Ovary (tissue), 9 donors: ENCODE data around the gene RPSA. TPM values are rescaled to one million over a fixed set of nuclear protein-coding genes. Genes with fewer than 3 reads are reported as not detected.

Experiments
- DNase-seq, 5 donors: peaks; one replicate each; pipeline ENCODE4 v3.0.0-alpha.2; 2019 to 2020
- H3K27ac ChIP-seq, 2 donors: fragments of 200-600 bp; one replicate each; pipeline versions ENCODE4 v1.5.1 to v1.8.0; 2019 to 2022
- H3K27me3 ChIP-seq: fragments of 200-600 bp; one replicate; pipeline ENCODE4 v1.8.0; 2022
- H3K36me3 ChIP-seq: fragments of 200-600 bp; sonication (generic); one replicate; pipeline ENCODE4 v1.5.1; 2019
- H3K4me1 ChIP-seq: one replicate; pipeline ENCODE4 v1.8.1; 2013; ENCODE audit warnings: mild to moderate bottlenecking, moderate library complexity; ENCODE audit not compliant: insufficient read depth
- H3K4me3 ChIP-seq: fragments of 200-600 bp; sonication (generic); one replicate; pipeline ENCODE4 v1.5.1; 2017
- H3K9me3 ChIP-seq, 2 donors: fragments of 200-600 bp in 1 of 2; sonication (generic) in 1 of 2; one replicate each; pipeline versions ENCODE4 v1.5.1 to v1.8.1; 2013 to 2019; ENCODE audit warnings: mild to moderate bottlenecking in 1 of 2, moderate library complexity in 1 of 2
- CTCF ChIP-seq, 3 donors: fragments of 450-650 bp in 2 of 3; fragments of 200-600 bp in 1 of 3; IDR thresholded peaks; one replicate each; pipeline versions ENCODE4 v1.5.1 to v1.8.0; 2016 to 2022; ENCODE audit warnings: antibody characterized with exemption in 3 of 3, mild to moderate bottlenecking in 1 of 3
- EP300 ChIP-seq: sonication (generic); formaldehyde crosslinking; IDR thresholded peaks from one replicate; pipeline ENCODE4 v1.6.1; 2017; ENCODE audit warnings: antibody characterized with exemption
- POLR2A ChIP-seq: fragments of 450-650 bp; IDR thresholded peaks from one replicate; pipeline ENCODE4 v1.6.1; 2017; ENCODE audit warnings: antibody characterized with exemption, mild to moderate bottlenecking, moderate library complexity
- WGBS, 3 donors: extraction: QIAGEN DNeasy Blood & Tissue Kit in 1 of 3; methylation state at CpG; one replicate each; pipeline versions ENCODE4 v1.1.5 to v1.1.7; 2013 to 2017; 5-methylcytosine and 5-hydroxymethylcytosine counted together
- intact Hi-C, 4 donors: fragments of 100-400 bp; cut with DNase I; formaldehyde crosslinking; loops; one replicate each; pipeline versions ENCODE4 v1.11.0 to v1.15.1; 2022 to 2023
- polyA plus RNA-seq, 2 donors: library from polyadenylated mRNA; stranded (reverse); fragments of 200-250 nt in 1 of 2; fragments of 350-450 nt in 1 of 2; fragmentation: Illumina TruSeq in 1 of 2; extraction: RNeasy Lipid Tissue Mini Kit (QIAGEN cat#74804) in 1 of 2; gene quantifications; one replicate each; pipeline ENCODE4 v1.2.3, GENCODE V29; 2013 to 2014
- total RNA-seq, 7 donors: library from RNA; depleted of rRNA in 2 of 7; stranded (reverse); fragments of >200 nt in 2 of 7; fragmentation: NEBNext Ultra II Directional in 3 of 7; extraction: Animal tissue kit (Norgen Biotek cat#: 25700) in 3 of 7; gene quantifications; one replicate each; pipeline versions ENCODE4 v1.1.0 to v1.2.4, GENCODE V29; 2016 to 2023
- donor health status: DM: no; HTN: no; CAD: no; lungs with moderate emphysema.
- donor health status: DM: no; HTN: no; CAD: no.
- donor health status: Bipolar disorder and iron deficiency.
- donor health status: DM: yes; HTN: yes; CAD: no.
- donor health status: DM: no; HTN: no; CAD: no.
- donor health status: DM: yes; HTN: yes; CAD: no.

Gene RPSA
- total and polyA plus RNA-seq, 9 donors, result 1,337 to 2,779 (median 1,695) TPM

- intact Hi-C loops, result no loop called here
- TF ChIP-seq POLR2A (no peak), EP300 (no peak), CTCF (IDR thresholded peaks at IDR 0.05) (no peak)
- Histone ChIP-seq H3K27me3 (no peaks in the 10 kb centered on the region), H3K9me3 (no peaks in the 10 kb centered on the region), H3K4me1 (peaks cover 5% of the 10 kb centered on the region), H3K36me3 (no peaks in the 10 kb centered on the region), H3K4me3 (no peak overlapping the region), H3K27ac (no peak overlapping the region)
- 65 to 88% (median 79%) methylated on average over 5 of the region's 5 CpGs for WGBS, 3 donors
- no peak for DNase-seq
Measured at GRCh38 chr3:39434574-39434973, 28.1 kb downstream of the RPSA start.

- no peak for DNase-seq
- Histone ChIP-seq H3K27me3 (no peaks in the 10 kb centered on the region), H3K36me3 (no peaks in the 10 kb centered on the region), H3K4me3 (no peak overlapping the region), H3K9me3 (no peaks in the 10 kb centered on the region), H3K4me1 (peaks cover 5% of the 10 kb centered on the region), H3K27ac (no peak overlapping the region)
- TF ChIP-seq CTCF (IDR thresholded peaks at IDR 0.05) (no peak), POLR2A (no peak), EP300 (no peak)
- intact Hi-C loops, result no loop called here
- WGBS, 3 donors, result 33 to 75% (median 55%) methylated on average over 1 of the region's 1 CpG
Measured at GRCh38 chr3:39435006-39435748, 28.7 kb downstream of the RPSA start.

GRCh38 chr3:39438880-39439279 lies 32.4 kb downstream of the RPSA start:
- 39 to 49% (median 40%) methylated on average over 4 of the region's 4 CpGs for WGBS, 3 donors
- no peak for TF ChIP-seq POLR2A
- TF ChIP-seq CTCF (IDR thresholded peaks at IDR 0.05), result no peak
- TF ChIP-seq EP300, result no peak
- no peak for DNase-seq
- Histone ChIP-seq H3K36me3 (no peaks in the 10 kb centered on the region), H3K4me3 (no peak overlapping the region), H3K4me1 (peaks cover 1% of the 10 kb centered on the region), H3K27ac (no peak overlapping the region), H3K9me3 (no peaks in the 10 kb centered on the region), H3K27me3 (no peaks in the 10 kb centered on the region)
- intact Hi-C loops, result no loop called here

GRCh38 chr3:39440316-39440715 lies 33.8 kb downstream of the RPSA start:
- Histone ChIP-seq H3K27ac (no peak overlapping the region), H3K27me3 (no peaks in the 10 kb centered on the region), H3K4me3 (no peak overlapping the region), H3K9me3 (no peaks in the 10 kb centered on the region), H3K36me3 (no peaks in the 10 kb centered on the region), H3K4me1 (no peaks in the 10 kb centered on the region)
- 83 to 93% (median 90%) methylated on average over 8 of the region's 8 CpGs for WGBS, 3 donors
- no peak for DNase-seq
- intact Hi-C loops, result loop anchor here in 1 of 4 donors (10.0 kb wide), 1 partner anchor 734 kb away; no protein-coding TSS in a partner anchor
- TF ChIP-seq EP300 (no peak), CTCF (IDR thresholded peaks at IDR 0.05) (no peak), POLR2A (no peak)
